NCI-H524 (cell line): ENCODE data around the gene FOXL2NB.
"Not testable (repeated sequence)": the region's sequence is repeated elsewhere in the genome, so short reads cannot be mapped to it uniquely, and the experiment has no call there.

Experiments used
- DNase-seq, 2 experiments: peaks; one replicate each; lab custom pipeline; 2025; lab: John Stamatoyannopoulos, UW

FOXL2NB gene

GRCh38 chr3:138946663-138947494, at the start of gene FOXL2NB, which contains the start of gene FOXL2:
Gene FOXL2NB, plus strand, starts transcription at chr3:138947217. Its CDS starts 148 bp downstream, at chr3:138947365.
Gene FOXL2, minus strand, starts transcription at chr3:138947137. Its CDS starts 415 bp downstream, at chr3:138946722.
- DNase-seq, result peak; percentile 49 to 56

DNA sequence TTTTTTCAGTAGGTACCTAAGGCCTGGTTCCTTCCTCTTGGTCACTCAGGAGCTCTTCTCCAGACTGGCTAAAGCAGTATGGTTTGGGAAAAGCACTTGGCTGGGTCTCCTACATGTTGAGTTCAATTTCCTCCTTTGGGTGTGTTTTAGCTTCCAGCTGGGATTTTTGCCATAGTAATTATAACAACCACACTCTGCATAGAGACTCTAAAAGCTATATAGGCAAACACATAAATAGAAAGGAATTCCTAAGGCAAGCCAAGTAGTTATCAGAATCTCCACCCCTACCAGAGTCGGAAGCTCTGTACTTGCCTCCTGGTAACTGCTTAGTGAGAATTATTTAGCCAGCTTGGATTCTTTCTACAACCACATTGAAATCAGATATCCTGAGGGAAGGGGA, 48.7 kb upstream of the FOXL2NB start:
- no peak for DNase-seq

DNA sequence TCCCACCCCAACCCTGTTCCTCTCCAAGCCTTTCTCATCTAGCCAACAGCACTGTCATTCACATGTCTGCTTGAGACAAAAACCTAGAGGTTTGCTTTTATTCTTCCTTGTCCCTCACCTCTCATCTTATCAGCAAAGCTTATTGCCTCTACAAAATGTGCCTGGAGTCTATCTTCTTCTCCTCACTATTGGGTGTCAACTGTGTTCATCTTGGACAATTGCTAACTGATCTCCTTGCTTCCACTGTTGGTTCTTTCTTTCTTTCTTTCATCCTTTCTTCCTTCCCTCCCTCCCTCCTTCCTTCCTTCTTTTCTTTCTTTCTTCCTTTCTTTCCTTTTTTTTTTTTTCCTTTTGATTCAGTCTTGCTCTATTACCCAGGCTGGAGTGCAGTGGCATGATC, 48.3 kb upstream of the FOXL2NB start:
- no peak for DNase-seq

GRCh38 chr3:138899351-138899991, 47.5 kb upstream of the FOXL2NB start:
- no peak for DNase-seq

DNA sequence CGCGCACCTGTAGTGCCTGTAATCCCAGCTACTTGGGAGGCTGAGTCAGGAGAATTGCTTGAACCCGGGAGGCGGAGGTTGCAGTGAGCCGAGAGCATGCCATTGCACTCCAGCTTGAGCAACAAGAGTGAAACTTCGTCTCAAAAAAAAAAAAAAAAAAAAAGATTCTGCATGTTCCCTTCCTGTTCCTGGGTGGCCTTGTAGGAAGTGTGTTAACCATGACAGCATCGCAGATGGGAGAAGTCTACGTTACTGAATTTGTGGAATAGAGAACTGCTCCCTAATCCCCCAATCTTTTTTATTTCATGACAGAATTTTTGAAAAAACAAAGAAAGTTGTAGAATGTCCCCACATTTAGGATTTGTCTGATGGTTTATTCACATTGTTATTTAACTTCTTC, 45.5 kb upstream of the FOXL2NB start:
- no peak for DNase-seq

DNA sequence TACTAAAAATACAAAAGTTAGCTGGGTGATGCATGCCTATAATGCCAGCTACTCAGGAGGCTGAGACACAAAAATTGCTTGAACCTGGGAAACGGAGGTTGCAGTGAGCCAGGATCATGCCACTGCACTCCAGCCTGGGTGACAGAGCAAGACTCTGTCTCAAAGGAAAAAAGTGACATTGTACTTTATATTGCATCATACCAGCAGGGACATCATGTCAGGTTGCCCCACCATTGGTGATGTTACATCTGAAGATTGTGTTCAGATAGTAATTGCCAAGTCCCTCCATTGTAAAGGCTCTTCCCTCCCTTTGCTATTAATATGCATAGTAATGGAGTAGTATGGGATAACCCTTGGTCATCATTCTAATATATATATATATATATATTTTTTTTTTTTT, 44.8 kb upstream of the FOXL2NB start:
- DNase-seq, result no peak

DNA sequence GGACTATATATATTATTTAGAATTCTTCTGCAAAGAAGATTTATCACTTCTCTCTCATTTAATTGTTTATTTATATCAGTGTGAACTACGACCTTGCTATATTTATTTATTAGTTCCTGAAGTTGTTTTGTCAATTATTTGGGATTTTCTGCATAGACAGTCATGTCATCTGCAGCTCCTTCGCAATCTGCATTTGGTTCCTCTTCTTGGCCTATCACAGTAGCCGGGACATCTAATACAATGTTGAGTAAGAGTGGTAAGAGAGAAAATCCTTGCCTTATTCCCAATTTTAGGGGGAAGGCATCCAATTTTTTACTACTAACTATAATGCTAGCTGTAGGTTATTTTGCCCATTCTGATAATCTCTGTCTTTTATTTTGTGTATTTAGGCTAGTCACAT, 39.5 kb upstream of the FOXL2NB start:
- no peak for DNase-seq

GRCh38 chr3:138908846-138909245, 38.2 kb upstream of the FOXL2NB start:
- DNase-seq, result no peak

DNA sequence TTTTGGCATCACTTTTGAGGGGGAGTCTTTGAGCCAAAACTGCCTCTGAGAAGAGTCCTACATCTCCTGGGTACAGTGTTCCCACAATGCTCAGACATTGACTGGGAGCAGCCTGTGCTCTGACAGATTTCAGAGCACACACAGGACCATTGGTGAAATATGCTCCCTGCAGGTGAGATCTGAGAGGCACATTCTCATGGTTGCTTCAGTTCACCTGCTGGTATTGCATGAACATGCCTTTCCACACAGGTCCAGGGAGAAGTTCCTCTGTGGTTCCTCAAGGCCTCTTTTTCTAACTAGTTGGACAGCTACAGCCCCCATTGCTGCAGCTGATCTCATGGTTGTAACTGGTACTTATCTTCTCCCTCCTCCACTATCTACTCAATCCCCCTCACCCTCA, 37.1 kb upstream of the FOXL2NB start:
- DNase-seq, result no peak

- no peak for DNase-seq
Measured at GRCh38 chr3:138911621-138912020, 35.4 kb upstream of the FOXL2NB start.

- no peak for DNase-seq
Measured at GRCh38 chr3:138912237-138912636, 34.8 kb upstream of the FOXL2NB start.

GRCh38 chr3:138913766-138914165, 33.3 kb upstream of the FOXL2NB start:
- DNase-seq, result no peak

- DNase-seq, result no peak
Measured at GRCh38 chr3:138914870-138915502, 32.0 kb upstream of the FOXL2NB start.

GRCh38 chr3:138915503-138916498, 31.2 kb upstream of the FOXL2NB start:
- DNase-seq, result peak; percentile 86 to 92

DNA sequence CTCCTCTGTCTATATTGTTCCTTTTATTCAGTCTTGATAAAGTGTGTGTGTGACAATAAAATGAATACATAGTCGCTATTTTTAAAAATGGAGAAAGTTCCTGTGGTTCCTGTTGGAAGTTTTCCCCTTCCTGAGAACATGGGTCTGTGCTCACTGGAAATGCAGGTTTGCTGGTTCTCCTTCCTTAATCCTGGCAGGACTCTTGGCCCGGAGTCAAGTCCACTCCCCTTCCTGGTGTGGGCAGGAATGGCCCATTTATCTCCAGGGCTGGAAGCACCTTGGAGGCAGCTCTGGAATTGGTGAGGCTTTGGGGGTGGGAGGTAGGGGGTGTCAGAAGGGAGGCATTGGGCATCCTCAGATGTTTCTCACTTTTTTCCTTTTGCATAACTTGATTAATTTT, 30.2 kb upstream of the FOXL2NB start:
- peak in 1 of 2 experiments; percentile 15 for DNase-seq

DNA sequence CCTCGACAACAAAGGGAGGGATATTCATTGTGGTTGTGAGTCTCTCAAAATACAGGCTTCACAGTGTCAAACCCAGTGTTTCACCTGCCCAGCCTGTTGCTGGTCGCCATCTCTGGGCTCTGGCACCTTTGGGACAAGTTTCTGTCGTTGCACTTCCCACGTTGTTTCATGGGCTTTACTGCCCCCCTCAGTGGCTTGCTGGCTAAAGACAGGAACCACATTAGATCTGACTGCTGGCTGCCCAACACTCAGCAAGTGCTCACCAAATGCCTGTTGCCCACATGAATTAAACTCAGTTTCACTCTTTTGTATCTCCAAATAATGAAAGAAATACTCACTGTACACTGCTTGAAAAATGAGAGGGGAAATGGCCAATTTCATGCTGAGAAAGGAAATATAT, 27.7 kb upstream of the FOXL2NB start:
- no peak for DNase-seq

DNA sequence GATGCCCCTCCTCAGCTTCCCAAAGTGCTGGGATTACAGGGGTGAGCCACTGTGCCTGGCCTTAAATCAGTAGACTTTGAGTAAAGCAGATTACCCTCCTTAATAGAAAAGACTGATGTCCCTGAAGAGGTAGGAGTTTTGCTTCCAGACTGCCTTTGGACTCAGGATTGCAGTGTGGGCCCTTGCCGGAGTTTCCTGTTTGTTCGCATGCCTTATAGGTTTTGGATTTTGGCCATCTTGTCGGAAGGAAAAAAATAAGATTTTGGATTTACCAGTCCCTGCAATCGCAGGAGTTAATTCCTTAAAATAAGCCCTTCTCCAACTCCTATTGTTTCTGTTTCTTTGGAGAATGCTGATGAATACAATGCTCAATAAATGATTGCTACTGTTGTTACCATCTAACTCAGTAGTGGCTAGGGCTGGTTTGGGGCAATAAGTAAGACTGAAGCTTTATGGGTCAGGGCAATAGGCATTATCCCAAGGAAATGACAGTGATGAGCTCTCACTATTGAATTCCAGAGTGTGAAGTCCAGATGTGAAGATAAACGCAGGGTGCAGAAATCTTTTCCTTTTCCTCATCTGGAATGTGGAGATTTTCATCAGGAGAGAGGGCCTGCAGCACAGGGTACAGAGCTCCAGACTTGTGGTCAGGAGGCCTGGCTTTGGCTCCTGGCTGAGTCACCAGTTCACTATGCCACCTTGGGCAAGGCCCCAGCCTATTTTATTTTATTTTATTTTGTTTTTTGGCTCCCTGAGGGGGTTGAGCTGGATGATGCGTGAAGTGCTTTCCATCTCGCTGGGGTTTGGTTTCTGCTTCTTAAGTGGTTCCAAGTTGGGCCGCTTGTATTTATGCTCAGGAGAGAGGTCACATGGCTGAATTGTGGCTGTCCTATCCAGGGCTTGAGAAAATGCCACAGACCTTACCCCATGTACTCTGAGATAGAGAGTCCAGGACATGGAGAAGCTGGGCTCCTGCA, 25.4 kb upstream of the FOXL2NB start:
- no peak for DNase-seq

GRCh38 chr3:138922400-138922799, 24.6 kb upstream of the FOXL2NB start:
- DNase-seq, result not testable (repeated sequence)

GRCh38 chr3:138923531-138923994, 23.5 kb upstream of the FOXL2NB start:
- DNase-seq, result peak; percentile 85 to 89

- DNase-seq, result no peak
Measured at GRCh38 chr3:138928727-138929372, 18.2 kb upstream of the FOXL2NB start.
